Esophagus squamous epithelium (tissue), 5 donors: ENCODE results near the gene RAB17. TPM values are rescaled to one million over a fixed set of nuclear protein-coding genes. Genes with fewer than 3 reads are reported as not detected.

Experiments
- DNase-seq: peaks from one replicate; lab custom pipeline; 2025; lab: John Stamatoyannopoulos, UW
- H3K27ac ChIP-seq, 4 donors: fragments of 200-600 bp; sonication (generic); one replicate each; pipeline ENCODE4 v1.5.1; 2016 to 2019; ENCODE audit warnings: mild to moderate bottlenecking in 1 of 4
- H3K27me3 ChIP-seq, 4 donors: fragments of 200-600 bp; sonication (generic); 1 replicate in 3 of 4; 2 replicates in 1 of 4; pipeline versions ENCODE4 v1.5.1 to v1.6.0; 2017 to 2021; ENCODE audit warnings: antibody characterized with exemption in 1 of 4
- H3K36me3 ChIP-seq, 3 donors: fragments of 200-600 bp; sonication (generic); one replicate each; pipeline ENCODE4 v1.5.1; 2016 to 2019
- H3K4me1 ChIP-seq, 3 donors: fragments of 200-600 bp; sonication (generic); one replicate each; pipeline ENCODE4 v1.5.1; 2017 to 2019
- H3K4me3 ChIP-seq, 4 donors: fragments of 200-600 bp; sonication (generic); 1 replicate in 3 of 4; 2 replicates in 1 of 4; pipeline ENCODE4 v1.5.1; 2016 to 2019; ENCODE audit warnings: mild to moderate bottlenecking in 2 of 4, moderate library complexity in 1 of 4
- H3K9me3 ChIP-seq, 3 donors: fragments of 200-600 bp; sonication (generic); one replicate each; pipeline ENCODE4 v1.5.1; 2016 to 2019
- POLR2A ChIP-seq, 4 donors: fragments of 450-650 bp; IDR thresholded peaks; one replicate each; pipeline ENCODE4 v1.6.1; 2017; ENCODE audit warnings: antibody characterized with exemption in 4 of 4, mild to moderate bottlenecking in 4 of 4, moderate library complexity in 3 of 4
- WGBS, 2 donors: methylation state at CpG; one replicate each; pipeline ENCODE4 v1.1.5; 2018; 5-methylcytosine and 5-hydroxymethylcytosine counted together
- intact Hi-C: fragments of 100-400 bp; cut with DNase I; formaldehyde crosslinking; loops from one replicate; pipeline ENCODE4 v1.15.0; 2022
- total RNA-seq, 4 donors: library from RNA; depleted of rRNA; stranded (reverse); fragments of >200 nt; gene quantifications; one replicate each; pipeline ENCODE4 v1.1.0, GENCODE V29; 2016
- TF ChIP-seq, protein P1 (sequence below), 6 experiments: fragments of 450-650 bp in 4 of 6; fragments of 200-600 bp in 2 of 6; sonication (generic) in 2 of 6; IDR thresholded peaks; one replicate each; pipeline ENCODE4 v1.5.1; 2016 to 2019; ENCODE audit warnings: antibody characterized with exemption in 6 of 6, mild to moderate bottlenecking in 4 of 6, moderate library complexity in 4 of 6
- donor health status: DM: yes; HTN: yes; CAD: no.

The RAB17 gene
- total RNA-seq, 4 donors from 2014 or later: 2.0 to 11.1 (median 6.4) TPM

DNA sequence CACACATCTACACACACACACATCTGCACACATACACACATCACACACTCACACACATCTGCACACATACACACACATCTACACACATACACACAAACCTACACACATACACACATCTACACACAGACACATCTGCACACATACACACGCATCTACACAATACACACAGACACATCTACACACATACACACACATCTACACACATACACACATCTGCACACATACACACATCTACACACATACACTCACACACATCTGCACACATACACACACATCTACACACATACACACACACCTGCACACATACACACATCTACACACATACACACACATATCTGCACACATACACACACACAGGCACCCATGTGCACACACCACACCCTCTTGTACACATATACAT lies 24.6 kb downstream of the RAB17 start:
- intact Hi-C loops: no loop called here
- WGBS, 2 donors: 63 to 89% methylated on average over 1 of the region's 1 CpG
- H3K27ac ChIP-seq: no peak overlapping the region
- TF ChIP-seq POLR2A (IDR thresholded peaks at IDR 0.05): no peak
- TF ChIP-seq, protein P1, sequence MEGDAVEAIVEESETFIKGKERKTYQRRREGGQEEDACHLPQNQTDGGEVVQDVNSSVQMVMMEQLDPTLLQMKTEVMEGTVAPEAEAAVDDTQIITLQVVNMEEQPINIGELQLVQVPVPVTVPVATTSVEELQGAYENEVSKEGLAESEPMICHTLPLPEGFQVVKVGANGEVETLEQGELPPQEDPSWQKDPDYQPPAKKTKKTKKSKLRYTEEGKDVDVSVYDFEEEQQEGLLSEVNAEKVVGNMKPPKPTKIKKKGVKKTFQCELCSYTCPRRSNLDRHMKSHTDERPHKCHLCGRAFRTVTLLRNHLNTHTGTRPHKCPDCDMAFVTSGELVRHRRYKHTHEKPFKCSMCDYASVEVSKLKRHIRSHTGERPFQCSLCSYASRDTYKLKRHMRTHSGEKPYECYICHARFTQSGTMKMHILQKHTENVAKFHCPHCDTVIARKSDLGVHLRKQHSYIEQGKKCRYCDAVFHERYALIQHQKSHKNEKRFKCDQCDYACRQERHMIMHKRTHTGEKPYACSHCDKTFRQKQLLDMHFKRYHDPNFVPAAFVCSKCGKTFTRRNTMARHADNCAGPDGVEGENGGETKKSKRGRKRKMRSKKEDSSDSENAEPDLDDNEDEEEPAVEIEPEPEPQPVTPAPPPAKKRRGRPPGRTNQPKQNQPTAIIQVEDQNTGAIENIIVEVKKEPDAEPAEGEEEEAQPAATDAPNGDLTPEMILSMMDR (IDR thresholded peaks at IDR 0.05): no peak
- H3K27me3 ChIP-seq: peaks cover 0 to 21% (median 0%) of the 10 kb centered on the region in 4 donors
- no peak for DNase-seq
- no peaks in the 10 kb centered on the region for H3K4me1 ChIP-seq
- H3K4me3 ChIP-seq: no peak overlapping the region
- H3K36me3 ChIP-seq: no peaks in the 10 kb centered on the region
- no peaks in the 10 kb centered on the region for H3K9me3 ChIP-seq

DNA sequence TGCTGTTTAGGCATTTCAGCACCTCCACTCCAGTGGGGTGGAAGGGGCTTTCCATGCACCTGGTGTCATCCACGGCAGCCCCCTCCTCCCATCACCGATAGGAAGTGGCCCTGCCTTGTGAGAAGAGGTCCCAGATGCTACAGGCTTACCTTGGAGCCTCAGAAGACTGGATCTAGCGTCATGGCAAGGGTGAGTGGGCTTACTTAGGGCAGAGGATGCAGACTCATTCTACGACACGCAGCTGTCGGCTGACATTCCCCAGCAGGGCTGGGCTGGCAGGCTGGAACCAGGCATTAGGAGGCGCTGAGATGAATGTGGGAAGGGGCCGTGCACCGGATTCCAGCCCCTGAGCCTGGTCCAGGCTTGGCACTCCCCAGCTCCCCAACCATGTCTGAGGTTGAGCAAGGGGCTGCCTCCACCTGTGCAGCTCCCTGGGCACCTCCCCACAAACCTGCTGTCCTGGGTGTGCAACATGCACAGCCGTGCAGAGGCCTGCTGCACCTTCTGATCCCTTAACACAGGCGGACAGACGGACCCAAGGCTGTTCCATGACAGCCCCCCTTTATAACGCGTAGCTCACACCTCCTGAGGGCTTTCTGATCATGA lies 25.9 kb downstream of the RAB17 start:
- no peak overlapping the region for H3K4me3 ChIP-seq
- no peaks in the 10 kb centered on the region for H3K9me3 ChIP-seq
- peaks cover 0 to 21% (median 0%) of the 10 kb centered on the region in 4 donors for H3K27me3 ChIP-seq
- DNase-seq: no peak
- 69 to 80% methylated on average over 6 to 9 of the region's 14 CpGs for WGBS, 2 donors
- peaks cover 0 to 3% (median under 1%) of the 10 kb centered on the region in 3 donors for H3K4me1 ChIP-seq
- intact Hi-C loops: no loop called here
- no peaks in the 10 kb centered on the region for H3K36me3 ChIP-seq
- no peak overlapping the region for H3K27ac ChIP-seq
- TF ChIP-seq, protein P1 (IDR thresholded peaks at IDR 0.05): no peak
- no peak for TF ChIP-seq POLR2A (IDR thresholded peaks at IDR 0.05)

DNA sequence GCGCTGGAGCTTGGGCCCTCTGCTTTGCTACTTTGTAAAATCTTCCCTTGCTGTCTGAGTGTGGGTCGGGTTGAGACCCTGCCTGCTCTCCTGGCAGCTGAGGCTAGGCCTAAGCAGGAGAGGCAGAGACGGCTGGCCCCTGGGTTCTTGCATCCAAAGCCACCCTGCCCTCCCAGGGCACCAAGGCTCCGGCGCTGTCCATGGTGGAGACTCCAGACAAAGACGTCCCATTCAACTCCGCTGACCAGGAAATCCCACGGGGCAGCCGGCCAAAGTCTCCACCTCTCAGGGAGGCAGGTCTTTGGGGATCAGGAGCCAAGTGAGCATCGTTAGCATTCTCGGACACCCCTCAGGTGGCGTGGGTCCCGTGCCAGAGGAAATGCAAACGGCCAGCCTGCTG lies 26.7 kb downstream of the RAB17 start:
- intact Hi-C loops: no loop called here
- Histone ChIP-seq H3K4me1 (peaks cover 6 to 11% (median 7%) of the 10 kb centered on the region in 3 donors), H3K36me3 (no peaks in the 10 kb centered on the region), H3K4me3 (no peak overlapping the region), H3K27me3 (peaks cover 0 to 21% (median 0%) of the 10 kb centered on the region in 4 donors), H3K9me3 (no peaks in the 10 kb centered on the region), H3K27ac (no peak overlapping the region)
- TF ChIP-seq POLR2A (IDR thresholded peaks at IDR 0.05): no peak
- TF ChIP-seq, protein P1 (IDR thresholded peaks at IDR 0.05): no peak
- no peak for DNase-seq
- WGBS, 2 donors: 47 to 66% methylated on average over 3 of the region's 14 CpGs

DNA sequence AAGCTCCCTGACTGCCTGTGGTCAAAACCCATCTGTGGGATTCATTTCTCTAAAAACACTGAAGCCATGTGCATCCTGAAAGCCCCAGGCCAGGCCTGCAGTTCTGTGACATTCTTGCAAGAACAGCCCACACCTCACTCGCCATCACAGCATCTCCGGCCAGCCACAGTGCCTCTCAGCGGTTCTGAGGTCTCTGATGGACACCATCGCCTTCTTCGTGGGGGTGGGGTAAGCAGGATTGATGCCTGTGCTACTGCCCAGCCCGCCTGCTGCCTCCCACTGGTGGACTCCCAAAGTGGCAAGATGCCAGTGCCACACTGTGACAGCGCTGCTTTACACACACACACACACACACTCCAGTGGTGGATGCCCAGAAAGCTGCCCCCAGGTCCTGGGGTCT lies 29.3 kb downstream of the RAB17 start:
- Histone ChIP-seq H3K9me3 (peaks cover 0 to 1% (median 0%) of the 10 kb centered on the region in 3 donors), H3K4me3 (no peak overlapping the region), H3K4me1 (peaks cover 7 to 15% (median 10%) of the 10 kb centered on the region in 3 donors), H3K27ac (no peak overlapping the region), H3K27me3 (peaks cover 0 to 21% (median 0%) of the 10 kb centered on the region in 4 donors), H3K36me3 (no peaks in the 10 kb centered on the region)
- TF ChIP-seq, protein P1 (IDR thresholded peaks at IDR 0.05): no peak
- TF ChIP-seq POLR2A (IDR thresholded peaks at IDR 0.05): no peak
- DNase-seq: no peak
- intact Hi-C loops: no loop called here
- 60 to 100% methylated on average over 1 of the region's 7 CpGs for WGBS, 2 donors

DNA sequence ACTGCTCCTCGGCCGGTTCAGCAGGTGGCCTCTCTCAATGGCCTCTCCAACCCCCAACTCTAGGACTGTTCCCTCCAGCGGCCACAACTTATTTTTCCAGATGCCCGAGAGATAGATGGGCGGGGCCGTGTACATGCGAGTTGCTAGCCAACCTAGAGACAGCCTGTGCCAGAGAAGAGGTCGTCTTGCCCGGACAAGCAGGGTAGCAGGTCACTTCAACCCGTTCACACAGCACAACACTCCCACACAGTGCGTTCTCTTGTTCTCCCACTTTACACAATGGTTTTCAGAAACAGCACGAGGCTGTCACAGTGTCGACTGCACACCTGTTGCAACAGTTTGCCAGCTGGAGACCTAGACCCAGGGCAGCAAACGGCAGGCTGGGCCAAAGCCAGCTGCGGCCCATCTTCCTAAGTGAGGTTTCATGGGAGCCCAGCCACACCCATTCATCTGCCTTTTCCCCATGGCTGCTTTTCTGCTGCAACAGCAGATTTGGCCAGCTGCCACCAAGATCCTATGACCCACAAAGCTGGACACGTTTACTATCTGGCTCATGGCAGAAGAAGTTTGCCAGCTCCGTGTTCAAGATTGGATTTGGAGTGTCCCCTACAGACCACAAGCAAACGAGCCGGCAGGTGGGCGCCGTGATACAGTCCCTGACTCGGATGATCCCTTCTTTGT lies 31.4 kb downstream of the RAB17 start:
- 25 to 41% methylated on average over 16 to 19 of the region's 22 CpGs for WGBS, 2 donors
- intact Hi-C loops: no loop called here
- Histone ChIP-seq H3K36me3 (peaks cover 0 to 5% (median 0%) of the 10 kb centered on the region in 3 donors), H3K27me3 (peaks cover 0 to 10% (median 0%) of the 10 kb centered on the region in 4 donors), H3K4me3 (no peak overlapping the region), H3K27ac (peak overlapping the region in 1 of 4 donors; percentile 22), H3K4me1 (peaks cover 7 to 15% (median 10%) of the 10 kb centered on the region in 3 donors), H3K9me3 (peaks cover 0 to 22% (median 6%) of the 10 kb centered on the region in 3 donors)
- TF ChIP-seq, protein P1 (IDR thresholded peaks at IDR 0.05): no peak
- TF ChIP-seq POLR2A (IDR thresholded peaks at IDR 0.05): no peak
- DNase-seq: no peak
